Brain microvascular endothelial cell (primary cell): ENCODE results near the gene ADAD2.

Source experiments
- DNase-seq: peaks from one replicate; pipeline ENCODE4 v3.0.0-alpha.2; 2020
- H3K27ac ChIP-seq: fragments of 250-450 bp; sonication (Bioruptor Pico); 2 replicates; pipeline ENCODE4 v1.5.1; 2020; ENCODE audit warnings: mild to moderate bottlenecking, moderate library complexity
- H3K27me3 ChIP-seq: fragments of 250-450 bp; sonication (Bioruptor Pico); replicated peaks from 2 replicates; pipeline ENCODE4 v1.5.1; 2020; ENCODE audit warnings: mild to moderate bottlenecking
- H3K36me3 ChIP-seq: fragments of 250-450 bp; sonication (Bioruptor Pico); replicated peaks from 2 replicates; pipeline ENCODE4 v1.5.1; 2020; ENCODE audit warnings: mild to moderate bottlenecking
- H3K4me3 ChIP-seq: 2 replicates; pipeline ENCODE4 v1.5.1; 2011; ENCODE audit warnings: low read depth, mild to moderate bottlenecking, control low read depth, low read length, moderate library complexity
- CTCF ChIP-seq: IDR thresholded peaks from 2 replicates; pipeline ENCODE4 v1.5.1; 2011; ENCODE audit warnings: low read depth, mild to moderate bottlenecking, moderate library complexity, low read length, control low read depth, inconsistent platforms; ENCODE audit errors: missing control alignments
- in situ Hi-C: cut with HindIII; loops from 2 replicates; pipeline ENCODE4 v1.10.0; 2017; ENCODE audit warnings: low sequenced_read_pairs, low pct_ligation_motif_present

ADAD2 gene

GRCh38 chr16:84169765-84170310 is 21.1 kb upstream of the ADAD2 start:
- in situ Hi-C loops, result no loop called here
- no peak for TF ChIP-seq CTCF
- DNase-seq, result no peak
- Histone ChIP-seq H3K36me3 (no peaks in the 10 kb centered on the region), H3K4me3 (no peak overlapping the region), H3K27ac (no peak overlapping the region), H3K27me3 (peaks cover 8% of the 10 kb centered on the region)

- no peak for DNase-seq
Measured at GRCh38 chr16:84174396-84174795, 16.6 kb upstream of the ADAD2 start.

GRCh38 chr16:84175350-84176081 is 15.4 kb upstream of the ADAD2 start:
- Histone ChIP-seq H3K27ac (no peak overlapping the region), H3K27me3 (no peaks in the 10 kb centered on the region), H3K36me3 (peaks cover 17% of the 10 kb centered on the region), H3K4me3 (no peak overlapping the region)
- DNase-seq, result peak; percentile 47
- in situ Hi-C loops, result no loop called here
- peak; percentile 71 for TF ChIP-seq CTCF

More at GRCh38 chr16:84174396-84174795, 16.6 kb upstream of the ADAD2 start:
- no peak overlapping the region for H3K4me3 ChIP-seq
- TF ChIP-seq CTCF, result no peak
- H3K36me3 ChIP-seq, result peaks cover 9% of the 10 kb centered on the region
- in situ Hi-C loops, result no loop called here
- peaks cover 2% of the 10 kb centered on the region for H3K27me3 ChIP-seq
- no peak overlapping the region for H3K27ac ChIP-seq

- in situ Hi-C loops, result no loop called here
- Histone ChIP-seq H3K36me3 (peaks cover 23% of the 10 kb centered on the region), H3K27me3 (no peaks in the 10 kb centered on the region), H3K4me3 (no peak overlapping the region), H3K27ac (peak overlapping the region; percentile 42)
- TF ChIP-seq CTCF, result no peak
- DNase-seq, result no peak
Measured at GRCh38 chr16:84176192-84177053, 14.5 kb upstream of the ADAD2 start.

GRCh38 chr16:84177741-84178073 is 13.2 kb upstream of the ADAD2 start:
- in situ Hi-C loops, result no loop called here
- no peak for TF ChIP-seq CTCF
- Histone ChIP-seq H3K4me3 (no peak overlapping the region), H3K27ac (peak overlapping the region; percentile 42), H3K36me3 (peaks cover 25% of the 10 kb centered on the region), H3K27me3 (no peaks in the 10 kb centered on the region)
- peak; percentile 43 for DNase-seq
